ENCODE data around the gene FAM53A. TPM values are rescaled to one million over a fixed set of nuclear protein-coding genes. Genes with fewer than 3 reads are reported as not detected.

FAM53A gene
- total and polyA plus RNA-seq, 2 of the 13 experiments (the other 11 are each of a cell fraction or from before 2014, with no cell fraction given): 0.48 to 1.1 TPM

GRCh38 chr4:1683736-1684505, at the start of gene FAM53A (continued):
- TF ChIP-seq, protein P1, sequence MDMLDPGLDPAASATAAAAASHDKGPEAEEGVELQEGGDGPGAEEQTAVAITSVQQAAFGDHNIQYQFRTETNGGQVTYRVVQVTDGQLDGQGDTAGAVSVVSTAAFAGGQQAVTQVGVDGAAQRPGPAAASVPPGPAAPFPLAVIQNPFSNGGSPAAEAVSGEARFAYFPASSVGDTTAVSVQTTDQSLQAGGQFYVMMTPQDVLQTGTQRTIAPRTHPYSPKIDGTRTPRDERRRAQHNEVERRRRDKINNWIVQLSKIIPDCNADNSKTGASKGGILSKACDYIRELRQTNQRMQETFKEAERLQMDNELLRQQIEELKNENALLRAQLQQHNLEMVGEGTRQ (IDR thresholded peaks at IDR 0.05; ENCODE audit: low read depth, low read length): no peak
- TF ChIP-seq, protein P1 (CRISPR knock-in tag; IDR thresholded peaks at IDR 0.05; ENCODE audit: borderline replicate concordance): no peak
- TF ChIP-seq CENPT (CRISPR knock-in tag; IDR thresholded peaks at IDR 0.05; ENCODE audit: low read depth) (no peak), BRCA1 (CRISPR knock-in tag; IDR thresholded peaks at IDR 0.05) (no peak), RFXANK (CRISPR knock-in tag; IDR thresholded peaks at IDR 0.05) (no peak), KLF12 (CRISPR knock-in tag; IDR thresholded peaks at IDR 0.05; ENCODE audit: borderline replicate concordance) (no peak), SMARCE1 (IDR thresholded peaks at IDR 0.05; ENCODE audit: borderline replicate concordance) (no peak), PRPF4 (IDR thresholded peaks at IDR 0.05; ENCODE audit: low read depth, low read length, poor library complexity, severe bottlenecking) (no peak), ZNF737 (CRISPR knock-in tag; IDR thresholded peaks at IDR 0.05; ENCODE audit: borderline replicate concordance) (no peak), ZBTB8A (CRISPR knock-in tag; IDR thresholded peaks at IDR 0.05; ENCODE audit: borderline replicate concordance, low read depth) (no peak), SIN3B (IDR thresholded peaks at IDR 0.05; ENCODE audit: low read length) (no peak), FOXM1 (CRISPR knock-in tag; IDR thresholded peaks at IDR 0.05) (no peak), RBM39 (IDR thresholded peaks at IDR 0.05; ENCODE audit: low read depth, low read length, poor library complexity, severe bottlenecking) (no peak), ZNF777 (CRISPR knock-in tag; IDR thresholded peaks at IDR 0.05) (peak; percentile 98), ZBTB38 (CRISPR knock-in tag; IDR thresholded peaks at IDR 0.05) (no peak), AHDC1 (CRISPR knock-in tag; IDR thresholded peaks at IDR 0.05; ENCODE audit: borderline replicate concordance) (no peak)
- TF ChIP-seq, protein P2, sequence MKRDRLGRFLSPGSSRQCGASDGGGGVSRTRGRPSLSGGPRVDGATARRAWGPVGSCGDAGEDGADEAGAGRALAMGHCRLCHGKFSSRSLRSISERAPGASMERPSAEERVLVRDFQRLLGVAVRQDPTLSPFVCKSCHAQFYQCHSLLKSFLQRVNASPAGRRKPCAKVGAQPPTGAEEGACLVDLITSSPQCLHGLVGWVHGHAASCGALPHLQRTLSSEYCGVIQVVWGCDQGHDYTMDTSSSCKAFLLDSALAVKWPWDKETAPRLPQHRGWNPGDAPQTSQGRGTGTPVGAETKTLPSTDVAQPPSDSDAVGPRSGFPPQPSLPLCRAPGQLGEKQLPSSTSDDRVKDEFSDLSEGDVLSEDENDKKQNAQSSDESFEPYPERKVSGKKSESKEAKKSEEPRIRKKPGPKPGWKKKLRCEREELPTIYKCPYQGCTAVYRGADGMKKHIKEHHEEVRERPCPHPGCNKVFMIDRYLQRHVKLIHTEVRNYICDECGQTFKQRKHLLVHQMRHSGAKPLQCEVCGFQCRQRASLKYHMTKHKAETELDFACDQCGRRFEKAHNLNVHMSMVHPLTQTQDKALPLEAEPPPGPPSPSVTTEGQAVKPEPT (CRISPR knock-in tag; IDR thresholded peaks at IDR 0.05; ENCODE audit: low read depth): no peak
- TF ChIP-seq, protein P3, sequence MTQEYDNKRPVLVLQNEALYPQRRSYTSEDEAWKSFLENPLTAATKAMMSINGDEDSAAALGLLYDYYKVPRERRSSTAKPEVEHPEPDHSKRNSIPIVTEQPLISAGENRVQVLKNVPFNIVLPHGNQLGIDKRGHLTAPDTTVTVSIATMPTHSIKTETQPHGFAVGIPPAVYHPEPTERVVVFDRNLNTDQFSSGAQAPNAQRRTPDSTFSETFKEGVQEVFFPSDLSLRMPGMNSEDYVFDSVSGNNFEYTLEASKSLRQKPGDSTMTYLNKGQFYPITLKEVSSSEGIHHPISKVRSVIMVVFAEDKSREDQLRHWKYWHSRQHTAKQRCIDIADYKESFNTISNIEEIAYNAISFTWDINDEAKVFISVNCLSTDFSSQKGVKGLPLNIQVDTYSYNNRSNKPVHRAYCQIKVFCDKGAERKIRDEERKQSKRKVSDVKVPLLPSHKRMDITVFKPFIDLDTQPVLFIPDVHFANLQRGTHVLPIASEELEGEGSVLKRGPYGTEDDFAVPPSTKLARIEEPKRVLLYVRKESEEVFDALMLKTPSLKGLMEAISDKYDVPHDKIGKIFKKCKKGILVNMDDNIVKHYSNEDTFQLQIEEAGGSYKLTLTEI (CRISPR knock-in tag; conservative IDR thresholded peaks at IDR 0.05): no peak

Data from HepG2 (cell line).